Ishikawa (cell line): ENCODE measurements around the gene TTC23L.

ENCODE experiments used
- TAF1 ChIP-seq: IDR thresholded peaks from 2 replicates; pipeline ENCODE4 v1.6.1; 2012; ENCODE audit warnings: low read depth, mild to moderate bottlenecking
- TEAD4 ChIP-seq: IDR thresholded peaks from 2 replicates; pipeline ENCODE4 v1.6.1; 2012

DNA sequence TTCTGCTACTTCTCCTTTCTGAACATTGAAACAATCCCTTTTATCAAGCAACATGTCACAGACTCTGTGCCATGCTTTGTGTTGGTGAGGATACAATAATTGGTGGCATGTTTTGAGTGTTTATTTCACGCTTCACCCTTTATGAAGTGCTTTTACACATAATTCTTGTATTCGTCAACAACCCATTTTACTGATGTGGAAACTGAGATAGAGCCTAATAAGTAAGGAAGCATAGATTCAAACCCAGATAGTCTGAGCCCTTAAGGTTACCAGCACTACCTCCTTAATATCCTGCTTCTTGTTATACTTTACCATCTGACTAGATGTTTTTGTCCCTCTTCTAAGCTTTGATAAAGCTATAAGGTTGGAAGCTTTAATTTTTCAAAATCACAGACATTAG, 49.3 kb upstream of the TTC23L start:
- TF ChIP-seq TEAD4 (no peak), TAF1 (no peak)
